ENCODE data around the gene DLK2. TPM values are rescaled to one million over a fixed set of nuclear protein-coding genes. Genes with fewer than 3 reads are reported as not detected.

The DLK2 gene
- total and polyA plus RNA-seq, 2 of the 13 experiments (the other 11 are each of a cell fraction or from before 2014, with no cell fraction given), result 1.2 to 3.8 TPM

- Histone ChIP-seq H3K79me2 (ENCODE audit: insufficient read depth, low read length) (peaks cover 35% of the 10 kb centered on the region), H3K27ac (ENCODE audit: extremely low read length, insufficient read depth, low read length) (peak overlapping the region; percentile 46), H3K9me3 (ENCODE audit: low read length) (no peaks in the 10 kb centered on the region), H3K4me2 (ENCODE audit: low read depth, low read length) (peak overlapping the region; percentile 37; the same call in 1 of the 2 replicates), H2AFZ (ENCODE audit: low read length) (no peak overlapping the region), H4K20me1 (ENCODE audit: insufficient read depth, low read length) (no peaks in the 10 kb centered on the region), H3K27me3 (ENCODE audit: control insufficient read depth in 1 of 2, insufficient read depth in 2 of 2, low read length in 2 of 2) (no peaks in the 10 kb centered on the region), H3K36me3 (replicated peaks in 1 of 2; ENCODE audit: control insufficient read depth in 1 of 2, insufficient read depth in 2 of 2, low read length in 2 of 2) (peaks cover 23 to 28% of the 10 kb centered on the region in 2 experiments), H3K4me1 (ENCODE audit: insufficient read depth, low read length) (peaks cover 22% of the 10 kb centered on the region), H3K4me3 (replicated peaks in 1 of 3; ENCODE audit: insufficient read depth in 1 of 3, low read depth in 2 of 3, low read length in 3 of 3) (no peak overlapping the region), H3K9ac (ENCODE audit: insufficient read depth, low read depth, low read length) (peak overlapping the region; percentile 31; the same call in 1 of the 2 replicates)
- WGBS (ENCODE audit: low lambda C conversion rate), result 94% methylated on average over 4 of the region's 4 CpGs
- ChIA-PET CTCF (ENCODE audit: low intra/inter-chr PET ratio, low total read pairs) (interaction anchor here (1.2 to 3.5 kb wide), 4 partner anchors 10 to 109 kb away, joined by 3 to 53 read pairs (median 4); partner anchors contain the start of gene DLK2), POLR2A (interaction anchor here (1.3 to 2.5 kb wide), 10 partner anchors 11 to 266 kb away, joined by 3 to 38 read pairs (median 9); partner anchors contain the start of genes DLK2, DNPH1, LRRC73 and TJAP1)
- FAIRE-seq (peak; percentile 30), DNase-seq (ENCODE audit: low spot score) (peak; percentile 41), ATAC-seq (peak; percentile 7)
- intact Hi-C loops (cut with micrococcal nuclease; ENCODE audit: unreplicated experiment), result loop anchor here (5.0 to 10.0 kb wide), 2 partner anchors 61 to 128 kb away; partner anchors contain the start of gene ZNF318
- no TSS peak for BruUV-seq (replicated peaks)
- in situ Hi-C loops (cut with HindIII; ENCODE audit: extremely low pct_ligation_motif_present, low pct_unique_long_range_greater_than_20kb), result loop anchor here (5.0 kb wide), 1 partner anchor 233 kb away; no protein-coding TSS in a partner anchor
- TF ChIP-seq SAFB2 (CRISPR knock-in tag; IDR thresholded peaks at IDR 0.05; ENCODE audit: borderline replicate concordance, low read depth) (no peak), ZSCAN21 (CRISPR knock-in tag; IDR thresholded peaks at IDR 0.05; ENCODE audit: borderline replicate concordance) (no peak), HNRNPL (IDR thresholded peaks at IDR 0.05; ENCODE audit: low read depth, low read length) (0 out of 2 replicates have a peak, but pooled peaks have one; percentile 57), KIAA2018 (CRISPR knock-in tag; IDR thresholded peaks at IDR 0.05; ENCODE audit: borderline replicate concordance) (no peak), HIC2 (CRISPR knock-in tag; IDR thresholded peaks at IDR 0.05; ENCODE audit: low read depth) (peak; percentile 62), ZFYVE20 (CRISPR knock-in tag; IDR thresholded peaks at IDR 0.05; ENCODE audit: borderline replicate concordance, low read depth) (no peak), ZNF329 (CRISPR knock-in tag; IDR thresholded peaks at IDR 0.05; ENCODE audit: low read depth) (no peak), ZNF275 (CRISPR knock-in tag; IDR thresholded peaks at IDR 0.05; ENCODE audit: borderline replicate concordance) (0 out of 2 replicates have a peak, but pooled peaks have one; percentile 2), ZNF350 (CRISPR knock-in tag; IDR thresholded peaks at IDR 0.05; ENCODE audit: borderline replicate concordance, low read depth) (peak; percentile 8; the same call in 1 of the 2 replicates), FOXP1 (IDR thresholded peaks at IDR 0.05) (no peak), FOXP1 (CRISPR knock-in tag; IDR thresholded peaks at IDR 0.05) (no peak), SMC3 (IDR thresholded peaks at IDR 0.05; ENCODE audit: low read length) (peak; percentile 81)
Observed at GRCh38 chr6:43495409-43495941, 40.1 kb upstream of the DLK2 start.
